DND-41 (cell line): ENCODE measurements around the gene SGMS1.
A peak's percentile ranks its signal among the peaks of the same experiment; 100 is the strongest.
"Not testable (repeated sequence)": the region's sequence is repeated elsewhere in the genome, so short reads cannot be mapped to it uniquely, and the experiment has no call there.

Source experiments
- ATAC-seq: fragments of 200-7000 bp; cut with Tn5 transposase; 3 replicates; pipeline ENCODE4 v1.9.1; 2021; ENCODE audit warnings: low read depth; ENCODE audit not compliant: insufficient read depth
- DNase-seq: peaks from one replicate; pipeline ENCODE4 v3.0.0-alpha.2; 2020
- H2AFZ ChIP-seq: 2 replicates; pipeline ENCODE4 v1.6.0; 2012; ENCODE audit warnings: low read depth, low read length
- H3K27ac ChIP-seq: 2 replicates; pipeline ENCODE4 v1.5.1; 2012; ENCODE audit warnings: low read length, inconsistent platforms
- H3K27me3 ChIP-seq: fragments of 200-600 bp; sonication (generic); 2 replicates; pipeline ENCODE4 v1.6.0; 2012; ENCODE audit warnings: low read length, mild to moderate bottlenecking, inconsistent platforms; ENCODE audit not compliant: insufficient read depth, poor library complexity
- H3K36me3 ChIP-seq: 2 replicates; pipeline ENCODE4 v1.5.1; 2012; ENCODE audit warnings: low read length, inconsistent platforms; ENCODE audit not compliant: insufficient read depth
- H3K4me1 ChIP-seq: 2 replicates; pipeline ENCODE4 v1.5.1; 2012; ENCODE audit warnings: mild to moderate bottlenecking, low read length; ENCODE audit not compliant: insufficient read depth
- H3K4me2 ChIP-seq: 2 replicates; pipeline ENCODE4 v1.6.0; 2012; ENCODE audit warnings: mild to moderate bottlenecking, moderate library complexity, low read length, inconsistent platforms; ENCODE audit not compliant: insufficient read depth
- H3K4me3 ChIP-seq, 2 experiments: fragments of 200-600 bp in 1 of 2; shearing (Covaris generic) in 1 of 2; 2 replicates each; pipeline ENCODE4 v1.5.1; 2012 to 2016; ENCODE audit warnings: inconsistent platforms in 2 of 2, low read length in 2 of 2, mild to moderate bottlenecking in 2 of 2, low read depth in 1 of 2, moderate library complexity in 1 of 2
- H3K79me2 ChIP-seq: 2 replicates; pipeline ENCODE4 v1.6.0; 2012; ENCODE audit warnings: low read length, inconsistent platforms; ENCODE audit not compliant: insufficient read depth
- H3K9ac ChIP-seq: 2 replicates; pipeline ENCODE4 v1.6.0; 2012; ENCODE audit warnings: low read depth, mild to moderate bottlenecking, inconsistent platforms, low read length, moderate library complexity
- H3K9me3 ChIP-seq: 2 replicates; pipeline ENCODE4 v1.5.1; 2012; ENCODE audit warnings: low read length, moderate library complexity, mild to moderate bottlenecking, inconsistent platforms; ENCODE audit not compliant: insufficient read depth, severe bottlenecking
- H4K20me1 ChIP-seq: 2 replicates; pipeline ENCODE4 v1.6.0; 2012; ENCODE audit warnings: low read length; ENCODE audit not compliant: insufficient read depth
- EZH2 ChIP-seq: IDR thresholded peaks from 3 replicates; pipeline ENCODE4 v1.6.1; 2012; ENCODE audit warnings: borderline replicate concordance, low read depth, mild to moderate bottlenecking, moderate library complexity, low read length, inconsistent platforms; ENCODE audit not compliant: severe bottlenecking
- TF ChIP-seq, protein P1 (sequence below): IDR thresholded peaks from 2 replicates; pipeline ENCODE4 v1.5.1; 2012; ENCODE audit warnings: borderline replicate concordance, low read length, moderate library complexity, mild to moderate bottlenecking; ENCODE audit not compliant: poor library complexity, severe bottlenecking; ENCODE audit errors: extremely low read depth

The SGMS1 gene

DNA sequence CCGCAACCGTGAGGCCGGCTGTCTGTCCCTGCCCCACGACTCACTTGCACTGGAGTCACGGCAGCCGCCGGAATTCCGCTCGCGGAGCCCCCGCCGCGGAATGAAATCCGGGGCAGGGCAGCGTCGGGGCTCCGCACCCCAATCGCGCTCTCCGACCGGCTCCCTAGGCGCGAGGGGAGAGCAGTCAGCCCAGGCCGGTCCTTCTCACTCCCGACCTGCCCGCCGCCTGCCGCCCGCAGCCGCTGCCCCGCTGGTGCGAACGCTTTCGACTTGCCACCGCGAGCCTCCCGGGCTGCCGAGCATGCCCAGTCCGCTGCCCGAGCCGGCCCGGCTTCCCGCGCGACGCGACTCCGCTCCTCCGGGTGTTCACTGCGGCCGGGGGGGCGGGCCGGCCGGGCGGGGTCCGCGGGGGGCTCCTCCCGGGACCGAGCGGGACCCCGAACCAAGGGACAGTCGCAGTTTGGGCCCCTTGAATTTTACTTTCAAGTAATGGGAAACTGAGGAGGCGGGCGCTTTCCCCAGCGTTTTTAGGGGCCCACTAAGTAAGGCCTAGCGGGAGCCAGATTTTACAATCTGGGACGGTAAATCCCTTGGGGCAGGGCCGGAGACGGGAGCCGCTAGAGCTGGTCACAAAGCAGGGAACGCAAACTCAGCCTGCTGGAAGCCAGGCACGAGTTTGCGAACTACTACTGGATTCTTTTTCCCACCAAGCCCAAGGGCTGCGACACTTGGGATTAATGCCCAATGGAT is at the start of gene SGMS1:
Gene SGMS1 (minus strand): TSS at position 294 of the 750 bp plus-strand sequence. CDS start 279,842 bp downstream, outside the sequence.
- no peak within 1 kb of the TSS for H3K4me2 ChIP-seq
- peaks cover 44% of the 10 kb centered on the region for H3K27me3 ChIP-seq
- H3K4me3 ChIP-seq, result no peak within 1 kb of the TSS
- H3K9ac ChIP-seq, result no peak within 1 kb of the TSS
- no peak for TF ChIP-seq EZH2
- TF ChIP-seq, protein P1, sequence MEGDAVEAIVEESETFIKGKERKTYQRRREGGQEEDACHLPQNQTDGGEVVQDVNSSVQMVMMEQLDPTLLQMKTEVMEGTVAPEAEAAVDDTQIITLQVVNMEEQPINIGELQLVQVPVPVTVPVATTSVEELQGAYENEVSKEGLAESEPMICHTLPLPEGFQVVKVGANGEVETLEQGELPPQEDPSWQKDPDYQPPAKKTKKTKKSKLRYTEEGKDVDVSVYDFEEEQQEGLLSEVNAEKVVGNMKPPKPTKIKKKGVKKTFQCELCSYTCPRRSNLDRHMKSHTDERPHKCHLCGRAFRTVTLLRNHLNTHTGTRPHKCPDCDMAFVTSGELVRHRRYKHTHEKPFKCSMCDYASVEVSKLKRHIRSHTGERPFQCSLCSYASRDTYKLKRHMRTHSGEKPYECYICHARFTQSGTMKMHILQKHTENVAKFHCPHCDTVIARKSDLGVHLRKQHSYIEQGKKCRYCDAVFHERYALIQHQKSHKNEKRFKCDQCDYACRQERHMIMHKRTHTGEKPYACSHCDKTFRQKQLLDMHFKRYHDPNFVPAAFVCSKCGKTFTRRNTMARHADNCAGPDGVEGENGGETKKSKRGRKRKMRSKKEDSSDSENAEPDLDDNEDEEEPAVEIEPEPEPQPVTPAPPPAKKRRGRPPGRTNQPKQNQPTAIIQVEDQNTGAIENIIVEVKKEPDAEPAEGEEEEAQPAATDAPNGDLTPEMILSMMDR, result no peak
- no peak within 1 kb of the TSS for H3K27ac ChIP-seq
- no peaks in the 10 kb centered on the region for H3K9me3 ChIP-seq
- no peaks in the 10 kb centered on the region for H3K36me3 ChIP-seq
- H3K4me1 ChIP-seq, result no peaks in the 10 kb centered on the region
- H3K79me2 ChIP-seq, result no peaks in the 10 kb centered on the region
- H2AFZ ChIP-seq, result no peak within 1 kb of the TSS
- ATAC-seq, result peak; percentile 27; the same call in 2 of the 3 replicates
- H4K20me1 ChIP-seq, result no peaks in the 10 kb centered on the region
- DNase-seq, result peak; percentile 19

DNA sequence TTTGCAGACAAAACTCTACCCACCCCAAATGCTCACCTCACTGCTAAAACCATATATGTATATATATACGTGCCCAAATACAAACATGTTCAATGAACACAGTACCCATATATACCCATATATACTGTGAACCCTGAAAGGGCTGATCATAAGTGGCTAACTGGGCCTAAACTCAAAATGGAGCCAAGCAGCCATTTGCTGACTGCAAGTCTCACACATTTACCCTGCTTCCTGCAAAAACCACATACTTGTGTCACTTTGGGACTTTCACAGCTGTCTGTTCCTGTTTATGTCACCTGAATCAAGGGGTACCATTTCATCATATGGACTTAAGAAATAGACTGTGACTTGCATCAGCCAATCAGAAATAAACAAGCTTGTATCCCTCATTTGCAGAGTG is 48.4 kb upstream of the SGMS1 start:
- H3K27ac ChIP-seq, H2AFZ ChIP-seq, H3K79me2 ChIP-seq, H4K20me1 ChIP-seq, H3K4me2 ChIP-seq, H3K9me3 ChIP-seq, H3K4me1 ChIP-seq, H3K27me3 ChIP-seq, DNase-seq, H3K9ac ChIP-seq, H3K4me3 ChIP-seq, H3K36me3 ChIP-seq: not testable (repeated sequence)
- ATAC-seq, result peak; percentile 48; the same call in 1 of the 3 replicates

DNA sequence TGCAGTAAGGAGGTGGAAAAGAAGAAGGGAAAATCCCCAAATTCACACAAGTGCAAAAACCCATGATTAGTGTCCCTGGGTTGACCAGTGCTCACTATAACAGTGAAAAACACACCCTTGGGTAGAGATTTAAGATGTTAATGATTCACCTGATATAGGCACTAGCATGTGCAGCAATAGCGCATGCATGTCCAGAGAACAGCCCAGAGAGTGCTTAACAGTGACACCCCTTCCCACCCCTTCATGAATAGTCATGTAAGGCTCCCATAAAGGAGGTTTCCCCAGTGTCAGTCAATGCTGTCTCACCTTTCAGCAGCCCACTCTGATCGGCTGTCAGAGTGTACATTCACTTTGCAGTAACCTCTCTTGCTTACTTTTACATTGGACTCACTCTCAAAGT is 47.9 kb upstream of the SGMS1 start:
- H4K20me1 ChIP-seq, H3K4me3 ChIP-seq, H3K4me1 ChIP-seq, ATAC-seq, H3K9me3 ChIP-seq, H3K9ac ChIP-seq, H2AFZ ChIP-seq, H3K27me3 ChIP-seq, H3K27ac ChIP-seq, DNase-seq, H3K79me2 ChIP-seq, H3K4me2 ChIP-seq, H3K36me3 ChIP-seq: not testable (repeated sequence)

DNA sequence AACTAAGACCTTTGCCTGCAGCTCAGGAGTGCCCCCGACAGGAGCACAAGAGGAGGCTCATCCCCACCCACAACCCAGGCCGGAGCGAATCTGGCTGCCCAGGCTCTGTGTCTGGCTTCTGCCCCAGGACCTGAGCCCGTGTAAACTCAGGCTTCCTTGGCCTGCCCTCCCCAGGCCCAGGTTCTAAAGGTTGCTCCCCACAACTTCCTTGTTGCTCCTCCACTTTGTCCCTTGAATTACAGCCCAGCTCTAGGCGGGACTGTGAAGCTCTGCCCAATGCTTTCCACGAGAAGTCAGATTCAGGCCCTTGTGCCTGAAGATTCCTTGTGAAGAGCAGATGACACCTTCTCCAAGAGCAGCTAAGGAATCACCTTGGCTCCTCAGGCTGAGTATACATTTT is 46.2 kb upstream of the SGMS1 start:
- H2AFZ ChIP-seq, ATAC-seq, H3K4me1 ChIP-seq, H4K20me1 ChIP-seq, H3K9me3 ChIP-seq, H3K4me3 ChIP-seq, H3K79me2 ChIP-seq, H3K27me3 ChIP-seq, DNase-seq, H3K27ac ChIP-seq, H3K4me2 ChIP-seq, H3K9ac ChIP-seq, H3K36me3 ChIP-seq: not testable (repeated sequence)

DNA sequence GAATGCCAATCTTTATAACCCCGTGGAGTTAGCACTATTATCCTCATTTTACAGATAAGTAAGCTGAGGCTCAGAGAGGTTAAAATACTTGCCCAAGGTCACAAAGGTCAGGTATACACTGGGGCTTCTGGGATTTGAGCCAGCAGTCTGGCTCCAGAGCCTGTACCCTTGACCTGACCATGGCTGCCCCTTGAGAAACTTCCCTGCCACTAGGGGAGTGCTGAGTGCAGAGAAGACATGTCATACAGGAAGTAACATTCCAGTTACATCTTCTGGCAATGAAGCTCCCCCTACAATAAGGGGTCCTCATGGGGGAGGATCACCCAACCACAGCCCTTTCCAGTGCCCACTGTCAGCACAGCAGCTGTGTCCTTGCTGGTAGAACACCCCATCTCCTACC is 43.6 kb upstream of the SGMS1 start:
- not testable (repeated sequence) for H3K27me3 ChIP-seq, DNase-seq, H3K79me2 ChIP-seq, H3K27ac ChIP-seq, H4K20me1 ChIP-seq, H3K36me3 ChIP-seq, H3K4me3 ChIP-seq, H3K9me3 ChIP-seq, H2AFZ ChIP-seq, H3K9ac ChIP-seq, H3K4me1 ChIP-seq, H3K4me2 ChIP-seq, ATAC-seq

DNA sequence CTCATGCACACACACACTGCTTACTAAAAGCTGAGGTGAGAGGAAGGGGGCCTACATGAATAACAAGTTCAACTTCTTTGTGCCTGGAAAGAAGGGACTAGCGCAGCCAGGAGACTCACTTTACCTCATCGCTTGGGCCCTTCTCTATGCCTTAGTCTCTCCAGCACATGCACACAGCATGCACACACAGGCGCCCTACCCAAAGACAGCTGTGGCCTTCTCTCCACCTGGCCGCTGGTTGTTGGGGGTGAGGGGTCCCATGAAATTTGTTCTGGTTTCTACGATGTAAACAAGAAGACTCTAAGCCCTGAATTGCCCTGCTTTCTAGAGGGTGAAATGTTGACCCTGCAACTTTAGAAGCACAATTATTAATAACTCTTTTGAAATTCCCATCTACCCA is 38.7 kb upstream of the SGMS1 start:
- not testable (repeated sequence) for H3K27me3 ChIP-seq, H3K4me2 ChIP-seq, H3K36me3 ChIP-seq, H3K27ac ChIP-seq, H3K4me1 ChIP-seq, H2AFZ ChIP-seq, H3K9ac ChIP-seq, H3K79me2 ChIP-seq, H3K9me3 ChIP-seq, H3K4me3 ChIP-seq, ATAC-seq, DNase-seq, H4K20me1 ChIP-seq

DNA sequence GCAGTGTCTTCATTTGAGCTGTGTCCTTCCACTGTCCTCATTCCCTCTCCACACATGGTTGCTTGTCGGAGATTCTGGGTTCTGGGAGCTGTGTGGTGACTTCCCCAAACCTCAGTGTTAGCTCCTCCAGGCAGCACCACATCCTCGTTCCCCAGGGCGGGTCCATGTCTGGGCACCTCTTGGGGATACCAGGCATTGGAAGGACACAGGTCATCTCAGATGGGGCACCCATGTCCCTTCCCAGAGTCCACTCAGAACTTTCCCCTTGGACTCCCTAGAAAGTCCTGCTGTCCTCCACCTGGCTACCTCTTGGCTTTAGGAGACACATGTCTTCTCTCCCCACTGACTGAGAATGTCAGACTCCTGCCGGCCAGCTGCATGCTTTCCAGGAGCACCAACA is 37.8 kb upstream of the SGMS1 start:
- not testable (repeated sequence) for H3K9ac ChIP-seq, H3K27ac ChIP-seq, H3K4me1 ChIP-seq, H4K20me1 ChIP-seq, H3K9me3 ChIP-seq, H2AFZ ChIP-seq, H3K79me2 ChIP-seq, DNase-seq, H3K4me2 ChIP-seq, H3K36me3 ChIP-seq, H3K27me3 ChIP-seq, ATAC-seq, H3K4me3 ChIP-seq
